ENCODE data around the gene CDH24. TPM values are rescaled to one million over a fixed set of nuclear protein-coding genes. Genes with fewer than 3 reads are reported as not detected.

Gene CDH24
- total RNA-seq, 3 donors from 2014 or later, result 2.7 to 4.8 (median 4.4) TPM

GRCh38 chr14:23002592-23002991, 54.7 kb downstream of the CDH24 start:
- ATAC-seq (no peak), DNase-seq (no peak)
- Histone ChIP-seq H3K4me1 (ENCODE audit: low read depth) (peaks cover 14% of the 10 kb centered on the region), H3K9me3 (no peaks in the 10 kb centered on the region), H3K4me3 (no peak overlapping the region), H3K36me3 (ENCODE audit: low read depth) (no peaks in the 10 kb centered on the region)
- TF ChIP-seq, protein P1, sequence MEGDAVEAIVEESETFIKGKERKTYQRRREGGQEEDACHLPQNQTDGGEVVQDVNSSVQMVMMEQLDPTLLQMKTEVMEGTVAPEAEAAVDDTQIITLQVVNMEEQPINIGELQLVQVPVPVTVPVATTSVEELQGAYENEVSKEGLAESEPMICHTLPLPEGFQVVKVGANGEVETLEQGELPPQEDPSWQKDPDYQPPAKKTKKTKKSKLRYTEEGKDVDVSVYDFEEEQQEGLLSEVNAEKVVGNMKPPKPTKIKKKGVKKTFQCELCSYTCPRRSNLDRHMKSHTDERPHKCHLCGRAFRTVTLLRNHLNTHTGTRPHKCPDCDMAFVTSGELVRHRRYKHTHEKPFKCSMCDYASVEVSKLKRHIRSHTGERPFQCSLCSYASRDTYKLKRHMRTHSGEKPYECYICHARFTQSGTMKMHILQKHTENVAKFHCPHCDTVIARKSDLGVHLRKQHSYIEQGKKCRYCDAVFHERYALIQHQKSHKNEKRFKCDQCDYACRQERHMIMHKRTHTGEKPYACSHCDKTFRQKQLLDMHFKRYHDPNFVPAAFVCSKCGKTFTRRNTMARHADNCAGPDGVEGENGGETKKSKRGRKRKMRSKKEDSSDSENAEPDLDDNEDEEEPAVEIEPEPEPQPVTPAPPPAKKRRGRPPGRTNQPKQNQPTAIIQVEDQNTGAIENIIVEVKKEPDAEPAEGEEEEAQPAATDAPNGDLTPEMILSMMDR (IDR thresholded peaks at IDR 0.05), result no peak
- intact Hi-C loops (cut with DNase I, micrococcal nuclease), result no loop called here

GRCh38 chr14:23000860-23001259, 56.5 kb downstream of the CDH24 start:
- Histone ChIP-seq H3K4me1 (ENCODE audit: low read depth) (peaks cover 10% of the 10 kb centered on the region), H3K4me3 (no peak overlapping the region), H3K9me3 (no peaks in the 10 kb centered on the region), H3K36me3 (ENCODE audit: low read depth) (no peaks in the 10 kb centered on the region)
- peak; percentile 79 for ATAC-seq
- TF ChIP-seq, protein P1 (IDR thresholded peaks at IDR 0.05), result no peak
- no peak for DNase-seq
- intact Hi-C loops (cut with DNase I, micrococcal nuclease), result no loop called here

DNA sequence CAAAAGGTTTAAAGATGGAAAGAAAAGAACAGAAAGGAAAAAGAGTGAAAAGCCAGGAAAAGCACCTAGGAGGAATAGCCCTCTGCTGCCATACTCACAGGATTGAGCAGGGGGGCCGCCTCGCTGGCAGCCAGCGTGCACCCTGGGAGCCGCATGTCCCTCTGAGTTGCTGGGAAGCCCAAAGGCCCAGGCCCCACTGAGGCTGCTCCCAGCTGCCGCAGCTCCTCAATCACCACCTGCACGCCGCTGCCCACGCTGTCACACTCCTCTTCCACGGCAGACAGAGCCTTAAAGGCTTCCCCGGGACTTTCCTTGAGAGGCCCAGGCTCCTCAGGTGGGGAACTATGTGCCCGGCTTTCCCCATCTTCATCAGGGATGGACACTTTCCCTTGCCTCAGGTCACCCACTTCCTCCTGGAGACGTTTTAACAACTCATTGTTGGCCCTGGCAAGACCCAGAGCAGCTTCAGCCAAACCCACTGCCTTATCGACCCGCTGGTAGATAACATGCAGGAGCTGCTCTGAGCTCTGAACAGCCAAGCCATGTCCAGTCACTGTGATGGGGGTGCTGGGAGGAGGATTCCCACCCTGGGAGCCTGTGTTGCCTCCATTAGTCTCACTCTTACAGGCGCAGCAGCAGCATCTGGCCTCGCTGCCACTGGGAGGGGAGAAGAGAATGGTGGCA, 58.8 kb downstream of the CDH24 start:
- Histone ChIP-seq H3K4me3 (no peak overlapping the region), H3K36me3 (ENCODE audit: low read depth) (no peaks in the 10 kb centered on the region), H3K4me1 (ENCODE audit: low read depth) (peaks cover 7% of the 10 kb centered on the region), H3K9me3 (no peaks in the 10 kb centered on the region)
- TF ChIP-seq, protein P1 (IDR thresholded peaks at IDR 0.05), result no peak
- no peak for ATAC-seq
- intact Hi-C loops (cut with DNase I, micrococcal nuclease), result no loop called here
- DNase-seq, result no peak

- Histone ChIP-seq H3K36me3 (ENCODE audit: low read depth) (no peaks in the 10 kb centered on the region), H3K4me1 (ENCODE audit: low read depth) (peaks cover 7% of the 10 kb centered on the region), H3K9me3 (no peaks in the 10 kb centered on the region), H3K4me3 (no peak overlapping the region)
- DNase-seq, result no peak
- intact Hi-C loops (cut with DNase I, micrococcal nuclease), result no loop called here
- TF ChIP-seq, protein P1 (IDR thresholded peaks at IDR 0.05), result no peak
- peak; percentile 50 for ATAC-seq
These were observed 59.5 kb downstream of the CDH24 start for GRCh38 chr14:22997676-22998323.

Other genes starting within 250 kb of the CDH24 start
- gene SLC7A7, start 242.1 kb downstream of the CDH24 start, total RNA-seq, result 10 to 100 TPM in 2 of 3 donors, 1 to 10 TPM in 1; 7.6 to 13.7 (median 13.2) TPM
- 10 to 100 TPM; 59.1 to 79.1 (median 64.5) TPM for gene MRPL52, start 227.6 kb downstream of the CDH24 start, total RNA-seq
- 100 to 1,000 TPM in 2 of 3 donors, 10 to 100 TPM in 1; 48.1 to 161 (median 104) TPM for gene MMP14, start 220.9 kb downstream of the CDH24 start, total RNA-seq
- gene LRP10, start 185.8 kb downstream of the CDH24 start, total RNA-seq, result 100 to 1,000 TPM; 218 to 276 (median 245) TPM
- gene REM2, start 174.3 kb downstream of the CDH24 start, total RNA-seq, result under 1 TPM; 0.35 to 0.66 (median 0.51) TPM
- 10 to 100 TPM; 74.1 to 97.9 (median 75.3) TPM for gene RBM23, start 138.4 kb downstream of the CDH24 start, total RNA-seq
- gene PRMT5, start 128.1 kb downstream of the CDH24 start, total RNA-seq, result 10 to 100 TPM; 47.7 to 55.1 (median 50.2) TPM
- 10 to 100 TPM; 34.0 to 42.8 (median 41.4) TPM for gene HAUS4, start 100.4 kb downstream of the CDH24 start, total RNA-seq
- gene AJUBA, start 75.0 kb downstream of the CDH24 start, total RNA-seq, result 1 to 10 TPM; 1.5 to 4.7 (median 2.3) TPM
- gene C14orf93, start 47.4 kb downstream of the CDH24 start, total RNA-seq, result 10 to 100 TPM; 11.0 to 16.3 (median 11.8) TPM
- gene PSMB5, start 22.6 kb downstream of the CDH24 start, total RNA-seq, result 10 to 100 TPM; 54.4 to 94.3 (median 92.5) TPM
- not detected for gene PSMB11, start 15.3 kb downstream of the CDH24 start, total RNA-seq
- gene ACIN1, start 37.6 kb upstream of the CDH24 start, total RNA-seq, result 100 to 1,000 TPM; 143 to 172 (median 170) TPM
- gene C14orf119, start 38.0 kb upstream of the CDH24 start, total RNA-seq, result 10 to 100 TPM; 46.6 to 48.3 (median 48.0) TPM
- under 1 TPM in 1 of 3 donors, not detected in 2; 0.13 TPM for gene CIROP, start 47.5 kb upstream of the CDH24 start, total RNA-seq
- gene CEBPE, start 61.7 kb upstream of the CDH24 start, total RNA-seq, result not detected
- gene SLC7A8, start 126.1 kb upstream of the CDH24 start, total RNA-seq, result 10 to 100 TPM; 16.0 to 26.4 (median 22.0) TPM
- gene RNF212B, start 180.4 kb upstream of the CDH24 start, total RNA-seq, result not detected
- gene HOMEZ, start 228.6 kb upstream of the CDH24 start, total RNA-seq, result 10 to 100 TPM; 15.3 to 18.3 (median 17.3) TPM
- gene PPP1R3E, start 245.3 kb upstream of the CDH24 start, total RNA-seq, result 10 to 100 TPM; 16.2 to 17.3 (median 17.1) TPM
- gene BCL2L2, start 249.3 kb upstream of the CDH24 start, total RNA-seq, result 100 to 1,000 TPM in 1 of 3 donors, 10 to 100 TPM in 2; 40.6 to 116 (median 41.4) TPM